ENCODE data around the gene VAC14.
A peak's percentile ranks its signal among the peaks of the same experiment; 100 is the strongest.

VAC14 gene

GRCh38 chr16:70689035-70689969 is 111.7 kb downstream of the VAC14 start:
- DNase-seq = no peak

- DNase-seq = no peak
Measured at GRCh38 chr16:70688246-70688742, 112.7 kb downstream of the VAC14 start.

GRCh38 chr16:70687671-70688245 is 113.2 kb downstream of the VAC14 start:
- DNase-seq = no peak

GRCh38 chr16:70687102-70687511 is 113.9 kb downstream of the VAC14 start:
- no peak for DNase-seq

- no peak for DNase-seq
Measured at GRCh38 chr16:70686376-70687101, 114.4 kb downstream of the VAC14 start.

- peak; percentile 36 for DNase-seq
Measured at GRCh38 chr16:70685938-70686375, 115.0 kb downstream of the VAC14 start, which contains the start of gene MTSS2. MTSS2 (minus strand) TSS chr16:70686053; CDS start chr16:70685791, 262 bp downstream.

- no peak for DNase-seq
Measured at GRCh38 chr16:70685061-70685937, 115.7 kb downstream of the VAC14 start.

GRCh38 chr16:70684146-70685060 is 116.6 kb downstream of the VAC14 start:
- no peak for DNase-seq

- DNase-seq = no peak
Measured at GRCh38 chr16:70683146-70683944, 117.6 kb downstream of the VAC14 start.

GRCh38 chr16:70682239-70683145 is 118.5 kb downstream of the VAC14 start:
- DNase-seq = no peak

GRCh38 chr16:70681382-70682238 is 119.3 kb downstream of the VAC14 start:
- DNase-seq = no peak

GRCh38 chr16:70680495-70681381 is 120.2 kb downstream of the VAC14 start:
- DNase-seq = no peak

- DNase-seq = no peak
Measured at GRCh38 chr16:70679671-70680494, 121.1 kb downstream of the VAC14 start.

- DNase-seq = no peak
Measured at GRCh38 chr16:70678898-70679670, 121.9 kb downstream of the VAC14 start.

Measured in stimulated activated CD4-positive, alpha-beta T cell treated with anti-CD3 and anti-CD28 coated beads, Interleukin-4, amount 100 ng/mL, for 1 hour (primary cell).